ENCODE measurements around the gene ARHGEF16. TPM values are rescaled to one million over a fixed set of nuclear protein-coding genes. Genes with fewer than 3 reads are reported as not detected.

The ARHGEF16 gene
- total RNA-seq, 4 donors from 2014 or later: 5.9 to 13.6 (median 8.4) TPM

DNA sequence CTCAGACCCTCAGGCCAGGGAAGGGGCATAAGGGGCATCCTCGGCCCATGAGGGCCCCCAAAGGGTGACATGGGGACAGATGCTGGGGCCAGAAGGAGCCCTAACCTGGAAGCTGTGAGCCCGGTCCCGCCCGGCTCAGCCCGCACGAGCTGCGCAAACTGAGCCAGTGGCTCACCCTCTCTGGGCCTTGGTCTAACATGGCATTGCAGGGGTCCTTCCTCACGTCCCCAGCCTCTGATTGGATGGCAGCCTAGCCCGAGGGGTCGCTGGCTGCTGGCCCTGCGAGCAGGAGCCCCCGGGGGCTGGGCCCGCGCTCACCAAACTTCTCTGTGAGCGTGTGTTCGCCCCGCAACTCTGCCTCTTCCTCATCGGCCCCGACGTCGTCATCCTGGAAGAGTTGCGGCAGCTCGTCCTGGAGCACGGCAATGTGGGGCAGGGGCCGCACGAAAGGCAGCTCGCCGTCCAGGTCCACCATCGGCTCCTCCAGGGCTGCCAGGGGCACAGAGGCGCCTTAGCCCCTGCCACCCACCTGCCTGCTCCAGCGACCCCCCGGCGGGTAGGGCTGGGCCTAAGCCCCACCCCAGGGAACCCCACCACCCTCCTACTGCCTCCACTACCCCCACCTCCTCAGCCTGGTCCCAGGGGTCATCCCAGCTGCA is 54.4 kb downstream of the ARHGEF16 start:
- Histone ChIP-seq H3K4me3 (no peak overlapping the region), H3K36me3 (peaks cover 48% of the 10 kb centered on the region), H3K9me3 (no peaks in the 10 kb centered on the region), H3K4me1 (peaks cover 16% of the 10 kb centered on the region), H3K27ac (no peak overlapping the region), H3K27me3 (no peaks in the 10 kb centered on the region)
- TF ChIP-seq POLR2AphosphoS5 (IDR thresholded peaks at IDR 0.05): no peak
- TF ChIP-seq, protein P1, sequence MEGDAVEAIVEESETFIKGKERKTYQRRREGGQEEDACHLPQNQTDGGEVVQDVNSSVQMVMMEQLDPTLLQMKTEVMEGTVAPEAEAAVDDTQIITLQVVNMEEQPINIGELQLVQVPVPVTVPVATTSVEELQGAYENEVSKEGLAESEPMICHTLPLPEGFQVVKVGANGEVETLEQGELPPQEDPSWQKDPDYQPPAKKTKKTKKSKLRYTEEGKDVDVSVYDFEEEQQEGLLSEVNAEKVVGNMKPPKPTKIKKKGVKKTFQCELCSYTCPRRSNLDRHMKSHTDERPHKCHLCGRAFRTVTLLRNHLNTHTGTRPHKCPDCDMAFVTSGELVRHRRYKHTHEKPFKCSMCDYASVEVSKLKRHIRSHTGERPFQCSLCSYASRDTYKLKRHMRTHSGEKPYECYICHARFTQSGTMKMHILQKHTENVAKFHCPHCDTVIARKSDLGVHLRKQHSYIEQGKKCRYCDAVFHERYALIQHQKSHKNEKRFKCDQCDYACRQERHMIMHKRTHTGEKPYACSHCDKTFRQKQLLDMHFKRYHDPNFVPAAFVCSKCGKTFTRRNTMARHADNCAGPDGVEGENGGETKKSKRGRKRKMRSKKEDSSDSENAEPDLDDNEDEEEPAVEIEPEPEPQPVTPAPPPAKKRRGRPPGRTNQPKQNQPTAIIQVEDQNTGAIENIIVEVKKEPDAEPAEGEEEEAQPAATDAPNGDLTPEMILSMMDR (IDR thresholded peaks at IDR 0.05): no peak
- 93% methylated on average over 32 of the region's 33 CpGs for WGBS
- no peak for DNase-seq (ENCODE audit: low spot score in 2 of 2)

DNA sequence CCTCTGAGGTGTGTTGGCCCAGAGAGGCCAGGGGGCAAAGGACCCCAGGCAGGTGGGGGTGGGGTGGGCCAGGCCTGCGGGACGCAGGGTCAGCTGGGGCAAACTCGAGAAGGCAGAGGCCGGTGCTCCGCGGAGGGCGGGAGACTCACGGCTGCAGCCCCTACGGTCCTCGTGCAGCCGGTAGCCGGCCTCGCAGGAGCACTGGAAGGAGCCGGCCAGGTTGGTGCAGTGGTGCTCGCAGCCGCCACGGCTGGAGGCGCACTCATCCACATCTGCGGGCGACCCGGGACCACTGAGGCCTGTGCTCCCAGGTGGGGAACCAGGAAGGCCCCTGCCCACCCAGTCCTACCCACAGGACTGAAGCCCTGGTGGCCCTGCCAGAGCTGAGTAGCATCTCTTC is 55.3 kb downstream of the ARHGEF16 start:
- DNase-seq (ENCODE audit: low spot score in 2 of 2): no peak
- Histone ChIP-seq H3K27me3 (no peaks in the 10 kb centered on the region), H3K27ac (no peak overlapping the region), H3K9me3 (no peaks in the 10 kb centered on the region), H3K4me3 (no peak overlapping the region), H3K36me3 (peaks cover 54% of the 10 kb centered on the region), H3K4me1 (peaks cover 8% of the 10 kb centered on the region)
- TF ChIP-seq POLR2AphosphoS5 (IDR thresholded peaks at IDR 0.05): no peak
- TF ChIP-seq EP300 (IDR thresholded peaks at IDR 0.05): no peak
- TF ChIP-seq, protein P1 (IDR thresholded peaks at IDR 0.05): no peak
- TF ChIP-seq POLR2A (IDR thresholded peaks at IDR 0.05): no peak
- WGBS: no CpG with 5 or more reads among the region's 21 CpGs

DNA sequence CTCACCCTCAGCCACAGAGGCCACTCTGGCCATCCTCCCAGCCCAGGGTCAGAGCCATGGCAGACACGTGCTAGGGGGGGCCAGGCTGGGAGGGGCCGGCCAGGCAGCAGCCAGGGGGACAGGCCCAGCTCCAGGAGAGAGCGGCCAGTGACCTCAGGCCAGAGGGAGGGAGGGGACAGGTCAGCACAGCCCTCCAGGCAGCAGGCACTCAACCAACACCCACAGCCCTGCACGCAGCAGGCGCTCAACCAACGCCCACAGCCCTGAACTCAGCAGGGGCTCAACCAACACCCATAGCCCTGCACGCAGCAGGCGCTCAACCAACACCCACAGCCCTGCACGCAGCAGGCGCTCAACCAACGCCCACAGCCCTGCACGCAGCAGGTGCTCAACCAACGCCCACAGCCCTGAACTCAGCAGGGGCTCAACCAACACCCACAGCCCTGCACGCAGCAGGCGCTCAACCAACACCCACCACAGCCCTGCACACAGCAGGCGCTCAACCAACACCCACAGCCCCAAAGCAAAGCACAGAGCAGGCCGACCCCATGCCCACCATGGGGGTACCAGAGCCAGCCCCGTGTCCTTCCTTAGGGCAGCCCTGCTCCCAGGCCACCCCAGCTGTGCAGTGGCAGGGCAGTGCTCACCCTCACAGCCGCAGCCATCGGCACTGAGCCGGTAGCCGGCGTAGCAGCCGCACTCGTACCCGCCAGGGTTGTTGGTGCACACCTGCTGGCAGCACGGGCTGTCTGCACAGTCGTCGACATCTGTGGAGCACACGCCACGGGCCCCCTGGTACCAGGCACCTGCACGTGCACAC is 55.9 kb downstream of the ARHGEF16 start:
- Histone ChIP-seq H3K4me3 (no peak overlapping the region), H3K36me3 (peaks cover 60% of the 10 kb centered on the region), H3K27me3 (no peaks in the 10 kb centered on the region), H3K9me3 (no peaks in the 10 kb centered on the region), H3K4me1 (peaks cover 2% of the 10 kb centered on the region), H3K27ac (no peak overlapping the region)
- no peak for DNase-seq (ENCODE audit: low spot score in 2 of 2)
- no peak for TF ChIP-seq POLR2A (IDR thresholded peaks at IDR 0.05)
- TF ChIP-seq EP300 (IDR thresholded peaks at IDR 0.05): no peak
- TF ChIP-seq, protein P1 (IDR thresholded peaks at IDR 0.05): no peak
- no peak for TF ChIP-seq POLR2AphosphoS5 (IDR thresholded peaks at IDR 0.05)
- 89% methylated on average over 11 of the region's 32 CpGs for WGBS

DNA sequence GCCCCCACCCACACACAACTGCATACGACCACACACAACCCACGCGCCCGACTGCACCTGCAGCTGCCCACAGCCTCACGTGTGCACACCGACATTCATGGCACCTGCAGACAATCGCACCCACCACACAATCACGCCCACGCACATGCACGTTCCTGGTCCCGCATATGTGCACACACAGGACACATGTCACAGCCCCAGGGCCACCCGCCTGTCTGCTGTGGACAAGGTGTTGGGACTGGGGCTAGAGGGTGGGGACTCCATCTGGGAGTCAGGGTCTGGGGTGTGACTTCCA is 56.4 kb downstream of the ARHGEF16 start:
- no peak overlapping the region for H3K4me3 ChIP-seq
- no peaks in the 10 kb centered on the region for H3K9me3 ChIP-seq
- H3K36me3 ChIP-seq: peaks cover 62% of the 10 kb centered on the region
- no peak for TF ChIP-seq EP300 (IDR thresholded peaks at IDR 0.05)
- TF ChIP-seq POLR2AphosphoS5 (IDR thresholded peaks at IDR 0.05): no peak
- no peak for TF ChIP-seq POLR2A (IDR thresholded peaks at IDR 0.05)
- TF ChIP-seq, protein P1 (IDR thresholded peaks at IDR 0.05): no peak
- no peaks in the 10 kb centered on the region for H3K4me1 ChIP-seq
- H3K27me3 ChIP-seq: no peaks in the 10 kb centered on the region
- DNase-seq (ENCODE audit: low spot score in 2 of 2): no peak
- 89% methylated on average over 10 of the region's 12 CpGs for WGBS
- H3K27ac ChIP-seq: no peak overlapping the region

DNA sequence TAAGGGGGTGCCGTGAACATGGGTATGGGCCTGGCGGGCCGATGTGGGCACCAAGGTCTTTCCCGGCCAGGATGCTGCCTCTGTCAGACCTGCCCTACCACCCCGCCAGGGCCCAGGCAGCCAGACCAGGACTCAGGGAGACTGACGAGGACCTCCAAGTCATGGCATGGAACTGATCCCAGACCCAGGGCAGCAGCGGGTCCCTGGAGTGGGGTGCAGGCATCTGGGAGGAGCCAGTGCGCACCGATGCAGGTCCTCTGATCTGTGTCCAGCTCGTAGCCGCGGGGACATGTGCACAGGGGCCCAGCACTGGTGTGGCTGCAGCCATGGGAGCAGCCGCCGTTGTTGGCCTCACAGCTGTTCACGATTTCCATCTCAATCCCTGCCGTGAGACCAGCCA is 56.8 kb downstream of the ARHGEF16 start:
- WGBS: 84% methylated on average over 8 of the region's 16 CpGs

More for the DNA sequence above, 56.8 kb downstream of the ARHGEF16 start:
- Histone ChIP-seq H3K27me3 (no peaks in the 10 kb centered on the region), H3K9me3 (no peaks in the 10 kb centered on the region), H3K27ac (no peak overlapping the region), H3K36me3 (peaks cover 60% of the 10 kb centered on the region), H3K4me1 (peaks cover 4% of the 10 kb centered on the region), H3K4me3 (no peak overlapping the region)
- DNase-seq (ENCODE audit: low spot score in 2 of 2): no peak
- TF ChIP-seq, protein P1 (IDR thresholded peaks at IDR 0.05): no peak
- TF ChIP-seq POLR2AphosphoS5 (IDR thresholded peaks at IDR 0.05) (no peak), POLR2A (IDR thresholded peaks at IDR 0.05) (no peak), EP300 (IDR thresholded peaks at IDR 0.05) (no peak)

Measured in suprapubic skin (tissue), 4 donors.